Hepatocyte (in vitro differentiated cells): ENCODE measurements around the gene CLDN5. TPM values are rescaled to one million over a fixed set of nuclear protein-coding genes. Genes with fewer than 3 reads are reported as not detected.

Source experiments
- DNase-seq: peaks from one replicate; pipeline ENCODE4 v3.0.0-alpha.2; 2016; ENCODE audit warnings: low spot score
- H2AFZ ChIP-seq: fragments of 200-600 bp; sonication (generic); 2 replicates; pipeline ENCODE4 v1.6.0; 2016; ENCODE audit warnings: antibody characterized with exemption, mild to moderate bottlenecking
- H3K27ac ChIP-seq: fragments of 200-600 bp; sonication (generic); 2 replicates; pipeline ENCODE4 v1.5.1; 2016; ENCODE audit warnings: mild to moderate bottlenecking
- H3K27me3 ChIP-seq: fragments of 200-600 bp; sonication (generic); 2 replicates; pipeline ENCODE4 v1.6.1; 2016
- H3K36me3 ChIP-seq: fragments of 200-600 bp; sonication (generic); replicated peaks from 2 replicates; pipeline ENCODE4 v1.5.1; 2016; ENCODE audit warnings: low read depth; ENCODE audit not compliant: insufficient read depth
- H3K4me1 ChIP-seq: fragments of 200-600 bp; sonication (generic); 2 replicates; pipeline ENCODE4 v1.5.1; 2016; ENCODE audit warnings: mild to moderate bottlenecking, moderate library complexity; ENCODE audit not compliant: insufficient read depth
- H3K4me2 ChIP-seq: fragments of 200-600 bp; sonication (generic); 2 replicates; pipeline ENCODE4 v1.6.0; 2016
- H3K4me3 ChIP-seq: fragments of 200-600 bp; sonication (generic); 2 replicates; pipeline ENCODE4 v1.5.1; 2016; ENCODE audit warnings: mild to moderate bottlenecking
- H3K79me2 ChIP-seq: fragments of 200-600 bp; sonication (generic); 2 replicates; pipeline ENCODE4 v1.6.0; 2017; ENCODE audit warnings: mild to moderate bottlenecking
- H3K9me2 ChIP-seq: fragments of 200-600 bp; sonication (generic); replicated peaks from 2 replicates; pipeline ENCODE4 v1.6.0; 2017; ENCODE audit warnings: mild to moderate bottlenecking; ENCODE audit not compliant: insufficient read depth
- H3K9me3 ChIP-seq: fragments of 200-600 bp; sonication (generic); 2 replicates; pipeline ENCODE4 v1.5.1; 2016; ENCODE audit warnings: low read depth, mild to moderate bottlenecking
- H4K20me1 ChIP-seq: fragments of 200-600 bp; sonication (generic); 2 replicates; pipeline ENCODE4 v1.6.0; 2016; ENCODE audit warnings: mild to moderate bottlenecking; ENCODE audit not compliant: insufficient read depth, poor library complexity, severe bottlenecking
- EZH2 ChIP-seq: fragments of 200-600 bp; sonication (generic); IDR thresholded peaks from 2 replicates; pipeline ENCODE4 v1.6.1; 2016; ENCODE audit warnings: antibody characterized with exemption, mild to moderate bottlenecking, borderline replicate concordance
- EZH2phosphoT487 ChIP-seq: fragments of 200-600 bp; sonication (generic); IDR thresholded peaks from one replicate; pipeline ENCODE4 v1.6.1; 2018; ENCODE audit warnings: antibody characterized with exemption, mild to moderate bottlenecking, low read depth, moderate library complexity; ENCODE audit not compliant: unreplicated experiment, severe bottlenecking
- WGBS: methylation state at CpG from one replicate; pipeline ENCODE4 v1.1.6; 2016; ENCODE audit warnings: low lambda C conversion rate; ENCODE audit errors: missing lambda C conversion rate; 5-methylcytosine and 5-hydroxymethylcytosine counted together
- polyA plus RNA-seq: library from polyadenylated mRNA; unstranded; fragments of >200 nt; fragmentation: Nextera tagmentation; extraction: Ambion mirVana; gene quantifications from 2 replicates; pipeline ENCODE4 v1.2.1, GENCODE V29; 2016
- total RNA-seq: library from RNA; depleted of rRNA; stranded (reverse); fragments of >200 nt; gene quantifications from 2 replicates; pipeline ENCODE4 v1.2.3, GENCODE V29; 2014
- TF ChIP-seq, protein P1 (sequence below): fragments of 200-600 bp; sonication (generic); IDR thresholded peaks from 2 replicates; pipeline ENCODE4 v1.5.1; 2016; ENCODE audit warnings: antibody characterized with exemption, mild to moderate bottlenecking; ENCODE audit not compliant: poor library complexity

CLDN5 gene
- total and polyA plus RNA-seq, 2 experiments from 2014 or later: 4.9 to 9.9 TPM

- Histone ChIP-seq H3K4me1 (no peaks in the 10 kb centered on the region), H3K4me2 (no peak overlapping the region), H2AFZ (no peak overlapping the region), H3K27me3 (peaks cover 16% of the 10 kb centered on the region), H3K9me3 (no peaks in the 10 kb centered on the region), H3K79me2 (no peaks in the 10 kb centered on the region), H4K20me1 (no peaks in the 10 kb centered on the region), H3K36me3 (no peaks in the 10 kb centered on the region), H3K4me3 (no peak overlapping the region), H3K9me2 (no peaks in the 10 kb centered on the region), H3K27ac (no peak overlapping the region)
- no peak for DNase-seq
- TF ChIP-seq, protein P1, sequence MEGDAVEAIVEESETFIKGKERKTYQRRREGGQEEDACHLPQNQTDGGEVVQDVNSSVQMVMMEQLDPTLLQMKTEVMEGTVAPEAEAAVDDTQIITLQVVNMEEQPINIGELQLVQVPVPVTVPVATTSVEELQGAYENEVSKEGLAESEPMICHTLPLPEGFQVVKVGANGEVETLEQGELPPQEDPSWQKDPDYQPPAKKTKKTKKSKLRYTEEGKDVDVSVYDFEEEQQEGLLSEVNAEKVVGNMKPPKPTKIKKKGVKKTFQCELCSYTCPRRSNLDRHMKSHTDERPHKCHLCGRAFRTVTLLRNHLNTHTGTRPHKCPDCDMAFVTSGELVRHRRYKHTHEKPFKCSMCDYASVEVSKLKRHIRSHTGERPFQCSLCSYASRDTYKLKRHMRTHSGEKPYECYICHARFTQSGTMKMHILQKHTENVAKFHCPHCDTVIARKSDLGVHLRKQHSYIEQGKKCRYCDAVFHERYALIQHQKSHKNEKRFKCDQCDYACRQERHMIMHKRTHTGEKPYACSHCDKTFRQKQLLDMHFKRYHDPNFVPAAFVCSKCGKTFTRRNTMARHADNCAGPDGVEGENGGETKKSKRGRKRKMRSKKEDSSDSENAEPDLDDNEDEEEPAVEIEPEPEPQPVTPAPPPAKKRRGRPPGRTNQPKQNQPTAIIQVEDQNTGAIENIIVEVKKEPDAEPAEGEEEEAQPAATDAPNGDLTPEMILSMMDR: no peak
- TF ChIP-seq EZH2: no peak
- TF ChIP-seq EZH2phosphoT487: no peak
- 71% methylated on average over 3 of the region's 3 CpGs for WGBS
These were observed 6.5 kb upstream of the CLDN5 start for GRCh38 chr22:19530751-19531150.

GRCh38 chr22:19529811-19530210, 5.6 kb upstream of the CLDN5 start:
- Histone ChIP-seq H3K4me2 (no peak overlapping the region), H4K20me1 (no peaks in the 10 kb centered on the region), H3K27me3 (peaks cover 26% of the 10 kb centered on the region), H3K9me3 (no peaks in the 10 kb centered on the region), H3K4me3 (no peak overlapping the region), H3K79me2 (no peaks in the 10 kb centered on the region), H2AFZ (no peak overlapping the region), H3K36me3 (no peaks in the 10 kb centered on the region), H3K4me1 (no peaks in the 10 kb centered on the region), H3K9me2 (no peaks in the 10 kb centered on the region), H3K27ac (no peak overlapping the region)
- TF ChIP-seq, protein P1: no peak
- no peak for TF ChIP-seq EZH2phosphoT487
- TF ChIP-seq EZH2: no peak
- no peak for DNase-seq
- WGBS: 83% methylated on average over 4 of the region's 4 CpGs

DNA sequence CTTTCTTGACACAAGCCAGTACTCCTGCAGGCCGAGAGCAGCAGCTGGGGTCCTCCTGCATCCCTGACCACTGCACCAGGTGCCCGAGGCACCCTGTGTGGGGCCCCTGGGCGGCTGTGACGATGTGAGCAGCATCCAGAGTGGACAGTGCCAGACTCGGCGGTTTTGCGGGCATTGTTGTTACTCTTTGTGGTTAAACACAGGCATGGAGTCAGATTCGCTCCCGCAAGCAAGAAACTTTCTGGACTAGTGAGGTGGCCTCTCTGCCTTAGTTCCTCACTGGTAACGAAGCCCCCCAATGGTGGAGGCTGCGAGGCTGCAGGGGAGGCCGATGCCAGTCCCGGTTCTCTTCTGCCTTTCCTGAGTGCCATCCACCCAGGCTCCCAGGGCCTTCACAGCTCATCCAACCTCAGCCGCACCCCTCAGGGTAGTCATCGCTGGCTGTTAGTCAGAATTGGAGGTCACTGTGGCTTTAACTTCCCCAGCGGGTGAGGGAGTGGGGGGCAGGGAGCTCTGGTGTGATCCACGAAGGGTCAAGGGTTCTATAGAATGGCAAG, 3.7 kb upstream of the CLDN5 start:
- WGBS: 83% methylated on average over 17 of the region's 17 CpGs
- Histone ChIP-seq H3K4me1 (peaks cover 13% of the 10 kb centered on the region), H4K20me1 (no peaks in the 10 kb centered on the region), H3K36me3 (no peaks in the 10 kb centered on the region), H3K4me3 (no peak overlapping the region), H3K9me3 (no peaks in the 10 kb centered on the region), H3K27ac (no peak overlapping the region), H3K9me2 (no peaks in the 10 kb centered on the region), H2AFZ (no peak overlapping the region), H3K79me2 (no peaks in the 10 kb centered on the region), H3K27me3 (peaks cover 44% of the 10 kb centered on the region), H3K4me2 (no peak overlapping the region)
- no peak for DNase-seq
- TF ChIP-seq EZH2 (no peak), EZH2phosphoT487 (no peak)
- TF ChIP-seq, protein P1: no peak

DNA sequence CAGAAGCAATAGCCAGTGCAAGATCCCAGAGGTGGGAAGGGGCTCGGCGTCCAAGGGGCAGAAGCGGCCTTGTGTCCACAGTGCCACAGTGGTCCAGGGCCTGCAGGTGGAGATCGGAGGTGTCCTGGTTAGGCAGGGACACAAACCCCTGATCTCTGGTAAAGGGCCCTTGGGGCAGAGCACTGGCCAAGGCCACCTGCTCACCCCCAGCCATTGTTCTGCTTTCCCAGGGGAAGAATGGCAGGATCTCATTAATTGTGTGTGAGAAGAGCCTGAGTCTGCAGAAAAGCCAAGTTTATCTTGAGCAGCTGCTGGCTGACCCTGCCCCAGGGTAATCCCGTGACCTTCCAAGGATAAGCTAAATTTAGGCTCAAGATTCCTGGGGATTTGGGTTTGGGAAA, 3.1 kb upstream of the CLDN5 start:
- Histone ChIP-seq H3K36me3 (no peaks in the 10 kb centered on the region), H3K9me2 (no peaks in the 10 kb centered on the region), H3K27ac (no peak overlapping the region), H3K27me3 (peaks cover 51% of the 10 kb centered on the region), H3K4me2 (no peak overlapping the region), H3K4me1 (peaks cover 13% of the 10 kb centered on the region), H3K9me3 (no peaks in the 10 kb centered on the region), H3K79me2 (no peaks in the 10 kb centered on the region), H2AFZ (no peak overlapping the region), H3K4me3 (no peak overlapping the region), H4K20me1 (no peaks in the 10 kb centered on the region)
- 81% methylated on average over 5 of the region's 5 CpGs for WGBS
- DNase-seq: no peak
- TF ChIP-seq, protein P1: no peak
- TF ChIP-seq EZH2: no peak
- TF ChIP-seq EZH2phosphoT487: no peak
